Effector memory CD4-positive, alpha-beta T cell (primary cell): ENCODE data around the gene TNPO2.
A peak's percentile ranks its signal among the peaks of the same experiment; 100 is the strongest.

Experiments used
- DNase-seq, 3 donors: peaks; one replicate each; pipeline ENCODE4 v3.0.0-alpha.2; 2020
- H3K27ac ChIP-seq: 2 replicates; pipeline ENCODE4 v1.7.0; 2013; ENCODE audit warnings: mild to moderate bottlenecking, low read length, moderate library complexity; ENCODE audit not compliant: insufficient read depth, poor library complexity, severe bottlenecking
- H3K27me3 ChIP-seq: replicated peaks from 2 replicates; pipeline ENCODE4 v1.7.0; 2013; ENCODE audit warnings: mild to moderate bottlenecking, low read length; ENCODE audit not compliant: insufficient read depth, control insufficient read depth, poor library complexity, severe bottlenecking
- H3K36me3 ChIP-seq: 2 replicates; pipeline ENCODE4 v1.7.0; 2013; ENCODE audit warnings: mild to moderate bottlenecking, low read length, moderate library complexity; ENCODE audit not compliant: control insufficient read depth, insufficient read depth
- H3K4me1 ChIP-seq: 2 replicates; pipeline ENCODE4 v1.7.0; 2013; ENCODE audit warnings: low read length, mild to moderate bottlenecking; ENCODE audit not compliant: control insufficient read depth, insufficient read depth, poor library complexity, severe bottlenecking
- H3K4me3 ChIP-seq: 2 replicates; pipeline ENCODE4 v1.7.0; 2013; ENCODE audit warnings: low read length, low read depth, mild to moderate bottlenecking; ENCODE audit not compliant: insufficient read depth, poor library complexity, severe bottlenecking
- H3K9me3 ChIP-seq: 2 replicates; pipeline ENCODE4 v1.7.0; 2013; ENCODE audit warnings: mild to moderate bottlenecking, low read length, moderate library complexity; ENCODE audit not compliant: control insufficient read depth

Gene TNPO2

DNA sequence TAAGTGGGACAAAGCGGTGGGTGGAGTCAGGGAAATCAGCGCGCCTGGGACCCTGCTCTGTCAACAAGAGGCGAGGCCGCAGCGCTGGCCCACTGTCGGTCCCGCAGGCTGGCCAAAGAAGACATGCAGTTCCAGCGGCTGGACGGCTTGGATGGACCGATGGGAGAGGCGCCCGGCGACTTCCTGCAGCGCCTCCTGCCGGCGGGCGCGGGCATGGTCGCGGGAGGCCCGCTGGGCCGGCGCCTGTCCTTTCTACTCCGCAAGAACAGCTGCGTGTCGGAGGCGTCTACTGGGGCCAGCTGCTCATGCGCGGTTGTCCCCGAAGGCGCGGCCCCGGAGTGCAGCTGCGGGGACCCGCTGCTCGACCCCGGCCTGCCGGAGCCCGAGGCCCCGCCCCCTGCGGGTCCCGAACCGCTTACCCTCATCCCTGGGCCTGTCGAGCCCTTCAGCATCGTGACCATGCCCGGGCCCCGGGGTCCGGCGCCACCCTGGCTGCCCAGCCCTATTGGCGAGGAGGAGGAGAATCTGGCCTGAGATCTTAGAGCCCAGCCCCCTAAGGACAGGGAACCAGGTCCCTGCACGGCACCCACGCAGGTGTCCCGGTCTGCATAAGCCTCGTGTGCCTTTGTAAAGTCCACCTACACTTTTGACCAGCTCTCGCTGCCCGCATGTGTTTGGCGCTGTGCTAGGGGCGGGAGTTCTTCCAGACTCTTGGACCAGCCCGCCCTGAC lies 34.0 kb upstream of the TNPO2 start:
- DNase-seq: peak; percentile 34 to 47 (median 34)
- H3K27me3 ChIP-seq: peaks cover 4% of the 10 kb centered on the region
- H3K9me3 ChIP-seq: no peaks in the 10 kb centered on the region
- peaks cover 5% of the 10 kb centered on the region for H3K4me1 ChIP-seq
- H3K27ac ChIP-seq: no peak overlapping the region
- H3K36me3 ChIP-seq: no peaks in the 10 kb centered on the region
- H3K4me3 ChIP-seq: peak overlapping the region; percentile 11

DNA sequence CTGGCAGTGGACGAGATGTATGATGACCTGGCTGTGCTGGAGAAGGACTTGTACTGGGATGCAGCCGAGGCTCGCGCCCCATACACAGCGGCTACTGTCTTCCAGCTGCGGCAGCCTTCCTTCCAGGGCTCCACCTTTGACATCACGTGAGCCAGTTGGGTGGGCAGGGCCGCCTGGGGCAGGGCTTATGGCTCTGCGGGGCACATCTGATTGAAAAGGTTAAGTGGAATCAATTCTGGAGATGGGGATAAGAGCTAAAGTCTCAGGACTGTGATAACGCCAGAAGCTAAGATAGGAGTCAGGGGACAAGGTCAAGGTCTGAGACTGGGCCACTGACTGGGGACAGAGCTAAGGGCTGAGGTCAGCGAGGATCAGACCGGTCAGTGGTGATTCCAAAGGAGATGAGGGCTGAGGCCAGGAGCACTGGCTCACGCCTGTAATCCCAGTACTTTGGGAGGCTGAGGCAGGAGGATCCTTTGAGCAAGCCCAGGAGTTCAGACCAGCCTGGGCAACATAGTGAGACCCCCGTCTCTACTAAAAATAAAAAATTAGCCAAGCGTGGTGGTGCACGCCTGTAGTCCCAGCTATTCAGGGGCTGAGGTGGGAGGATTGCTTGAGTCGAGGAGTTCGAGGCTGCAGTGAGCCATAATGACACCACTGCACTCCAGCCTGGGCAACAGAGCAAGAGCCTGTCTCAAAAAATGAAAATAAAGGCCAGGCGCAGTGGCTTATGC lies 32.6 kb upstream of the TNPO2 start:
- no peak overlapping the region for H3K27ac ChIP-seq
- H3K36me3 ChIP-seq: no peaks in the 10 kb centered on the region
- no peaks in the 10 kb centered on the region for H3K9me3 ChIP-seq
- no peak for DNase-seq
- H3K4me3 ChIP-seq: no peak overlapping the region
- H3K27me3 ChIP-seq: peaks cover 4% of the 10 kb centered on the region
- H3K4me1 ChIP-seq: peaks cover 5% of the 10 kb centered on the region

DNA sequence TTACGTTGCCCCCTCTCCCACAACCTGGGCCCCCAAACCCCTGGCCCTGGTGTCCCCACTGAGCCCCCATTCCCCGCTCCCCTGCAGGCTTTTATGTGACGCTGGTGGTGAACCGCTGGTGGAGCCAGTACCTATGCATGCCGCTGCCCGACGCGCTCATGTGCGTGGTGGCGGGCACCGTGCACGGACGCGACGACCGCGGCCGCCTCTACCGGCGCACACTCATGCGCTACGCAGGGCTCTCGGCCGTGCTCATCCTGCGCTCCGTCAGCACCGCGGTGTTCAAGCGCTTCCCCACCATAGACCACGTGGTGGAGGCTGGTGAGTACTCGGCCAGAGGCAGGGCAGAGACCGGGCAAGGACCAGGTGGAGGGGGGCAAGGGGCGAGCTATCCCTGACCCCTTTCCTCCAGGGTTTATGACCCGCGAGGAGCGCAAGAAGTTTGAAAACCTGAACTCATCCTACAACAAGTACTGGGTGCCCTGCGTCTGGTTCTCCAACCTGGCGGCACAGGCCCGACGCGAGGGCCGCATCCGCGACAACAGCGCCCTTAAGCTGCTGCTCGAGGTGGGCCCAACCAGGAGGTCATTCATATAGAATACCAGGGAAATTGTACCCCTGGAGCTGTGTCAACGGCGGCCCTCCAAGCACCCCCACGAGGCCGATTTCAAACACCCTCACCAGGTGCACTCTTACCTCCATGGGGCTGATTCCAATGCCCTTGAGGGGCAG lies 30.9 kb upstream of the TNPO2 start:
- no peak overlapping the region for H3K4me3 ChIP-seq
- peaks cover 4% of the 10 kb centered on the region for H3K27me3 ChIP-seq
- H3K27ac ChIP-seq: no peak overlapping the region
- H3K4me1 ChIP-seq: peaks cover 5% of the 10 kb centered on the region
- no peak for DNase-seq
- no peaks in the 10 kb centered on the region for H3K9me3 ChIP-seq
- H3K36me3 ChIP-seq: no peaks in the 10 kb centered on the region

DNA sequence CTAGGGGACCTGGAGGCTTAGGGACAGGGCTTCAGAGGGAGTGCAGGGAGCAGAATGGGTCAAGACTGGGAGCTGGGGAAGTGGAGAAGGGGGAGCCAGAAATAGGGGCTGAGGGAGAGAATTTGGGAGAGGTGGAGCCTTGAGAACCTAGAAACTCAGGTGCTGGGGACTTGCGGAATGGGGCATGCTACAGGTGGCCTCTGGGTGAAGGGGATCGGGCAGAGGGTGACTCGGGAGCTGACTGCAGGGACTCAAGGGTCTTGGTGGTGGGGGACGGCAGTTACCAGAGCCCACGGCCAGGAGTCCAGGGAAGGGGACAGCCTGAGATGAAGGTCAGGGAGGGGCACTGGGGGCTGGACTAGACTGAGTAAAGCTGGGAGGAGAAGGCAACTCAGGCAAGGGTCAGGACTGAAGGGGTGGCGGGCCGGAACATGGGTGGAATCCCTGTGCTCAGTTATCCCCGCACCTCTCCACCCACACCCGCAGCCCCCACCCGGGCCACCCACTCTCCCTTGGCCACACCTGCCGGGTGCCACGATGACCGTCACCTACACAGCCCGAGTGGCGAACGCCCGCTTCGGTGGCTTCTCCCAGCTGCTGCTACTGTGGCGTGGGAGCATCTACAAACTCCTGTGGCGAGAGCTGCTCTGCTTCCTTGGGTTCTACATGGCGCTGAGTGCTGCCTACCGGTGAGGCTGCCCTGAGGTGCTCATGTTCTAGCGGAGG lies 28.5 kb upstream of the TNPO2 start:
- H3K27me3 ChIP-seq: peaks cover 4% of the 10 kb centered on the region

DNA sequence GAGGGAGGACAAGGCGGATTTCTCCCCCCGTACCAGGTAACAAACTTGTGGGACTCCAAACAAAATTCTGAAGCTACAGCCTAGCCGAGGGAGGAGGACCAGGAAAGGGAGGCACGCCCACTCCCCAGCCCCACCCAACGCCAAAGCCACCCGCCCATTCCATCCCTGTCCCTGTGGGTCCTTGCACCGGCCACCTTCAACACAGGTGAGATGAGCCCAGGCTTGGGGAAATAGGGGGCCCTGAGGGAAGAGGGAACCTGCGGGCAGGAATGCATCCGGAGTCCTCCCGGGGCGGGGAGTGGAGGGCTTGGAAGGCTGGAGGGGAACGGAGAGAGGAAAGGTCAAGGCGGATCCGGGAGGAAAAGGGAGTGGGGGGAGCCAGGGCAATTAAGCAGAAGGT lies 27.9 kb upstream of the TNPO2 start, which contains the start of gene BEST2:
Gene BEST2, plus strand, starts transcription at position 157 of the 400 bp plus-strand sequence. CDS start 802 bp downstream, outside the sequence.
- Histone ChIP-seq H3K9me3 (peaks cover 6% of the 10 kb centered on the region), H3K36me3 (peaks cover 14% of the 10 kb centered on the region), H3K4me3 (no peak within 1 kb of the TSS), H3K4me1 (no peaks in the 10 kb centered on the region), H3K27ac (no peak within 1 kb of the TSS), H3K27me3 (peaks cover 4% of the 10 kb centered on the region)
- DNase-seq: no peak

More for the DNA sequence above, 28.5 kb upstream of the TNPO2 start:
- Histone ChIP-seq H3K4me1 (no peaks in the 10 kb centered on the region), H3K36me3 (peaks cover 9% of the 10 kb centered on the region), H3K4me3 (no peak overlapping the region), H3K9me3 (peaks cover 6% of the 10 kb centered on the region), H3K27ac (no peak overlapping the region)
- no peak for DNase-seq

GRCh38 chr19:12750851-12751250 lies 27.1 kb upstream of the TNPO2 start:
- peaks cover 4% of the 10 kb centered on the region for H3K27me3 ChIP-seq
- no peak overlapping the region for H3K4me3 ChIP-seq
- H3K9me3 ChIP-seq: peaks cover 6% of the 10 kb centered on the region
- H3K4me1 ChIP-seq: no peaks in the 10 kb centered on the region
- peaks cover 22% of the 10 kb centered on the region for H3K36me3 ChIP-seq
- no peak overlapping the region for H3K27ac ChIP-seq
- no peak for DNase-seq

- Histone ChIP-seq H3K4me3 (no peak overlapping the region), H3K36me3 (peaks cover 28% of the 10 kb centered on the region), H3K4me1 (no peaks in the 10 kb centered on the region), H3K27me3 (peaks cover 4% of the 10 kb centered on the region), H3K27ac (no peak overlapping the region), H3K9me3 (peaks cover 6% of the 10 kb centered on the region)
- DNase-seq: no peak
These were observed 26.3 kb upstream of the TNPO2 start for GRCh38 chr19:12749938-12750521.

DNA sequence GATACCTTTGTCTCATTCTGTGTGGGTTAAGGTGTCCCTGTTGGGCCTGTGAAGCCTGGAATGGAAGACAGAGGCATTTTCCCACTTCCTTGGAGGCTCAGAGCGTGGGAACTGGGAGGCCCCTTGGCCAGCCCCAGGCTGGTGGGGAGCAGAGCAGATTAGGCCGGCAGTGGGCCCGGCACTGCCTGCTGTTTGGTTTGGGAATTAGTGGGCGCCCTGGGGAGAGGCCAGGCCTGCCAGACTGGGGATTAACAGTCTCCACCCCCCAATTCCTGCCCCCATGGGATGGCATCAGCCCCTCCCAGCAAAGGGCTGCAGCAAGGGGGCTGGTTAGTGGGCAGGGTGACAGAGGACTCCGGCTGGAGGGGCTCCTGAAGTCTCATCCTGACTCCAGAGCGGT lies 24.8 kb upstream of the TNPO2 start:
- DNase-seq: no peak
- Histone ChIP-seq H3K9me3 (peaks cover 6% of the 10 kb centered on the region), H3K27me3 (peaks cover under 1% of the 10 kb centered on the region), H3K36me3 (peaks cover 34% of the 10 kb centered on the region), H3K4me1 (no peaks in the 10 kb centered on the region), H3K4me3 (no peak overlapping the region), H3K27ac (no peak overlapping the region)

DNA sequence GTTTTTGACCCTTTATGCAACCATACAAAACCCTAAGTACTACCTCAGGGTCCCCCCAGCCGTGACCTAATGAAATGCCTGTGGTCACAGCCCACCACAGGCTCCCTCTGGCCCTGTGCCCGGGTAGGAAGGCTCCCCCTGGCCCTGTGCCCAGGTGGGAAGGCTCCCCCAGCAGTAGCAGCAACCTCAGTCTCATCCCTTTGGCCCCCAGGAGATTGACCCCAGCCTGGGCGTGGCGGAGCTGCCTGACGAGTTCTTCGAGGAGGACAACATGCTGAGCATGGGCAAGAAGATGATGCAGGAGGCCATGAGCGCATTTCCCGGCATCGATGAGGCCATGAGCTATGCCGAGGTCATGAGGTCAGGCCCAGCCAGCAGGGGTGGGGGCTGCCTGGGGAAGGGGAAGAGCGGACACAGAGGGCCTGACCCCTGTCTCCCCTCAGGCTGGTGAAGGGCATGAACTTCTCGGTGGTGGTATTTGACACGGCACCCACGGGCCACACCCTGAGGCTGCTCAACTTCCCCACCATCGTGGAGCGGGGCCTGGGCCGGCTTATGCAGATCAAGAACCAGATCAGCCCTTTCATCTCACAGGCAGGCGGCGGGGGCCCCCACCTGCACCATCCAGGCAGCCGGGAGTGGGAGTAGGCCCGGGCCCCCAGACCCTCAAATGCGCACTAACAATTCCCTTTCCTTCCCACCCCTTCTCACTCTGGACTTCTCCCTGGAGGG lies 21.6 kb upstream of the TNPO2 start:
- Histone ChIP-seq H3K36me3 (peaks cover 34% of the 10 kb centered on the region), H3K27ac (no peak overlapping the region), H3K4me1 (no peaks in the 10 kb centered on the region), H3K4me3 (no peak overlapping the region), H3K27me3 (no peaks in the 10 kb centered on the region), H3K9me3 (peaks cover 6% of the 10 kb centered on the region)
- DNase-seq: no peak
